Tibial nerve (tissue), 4 donors: Measurements from ENCODE around the gene ALLC. TPM values are rescaled to one million over a fixed set of nuclear protein-coding genes. Genes with fewer than 3 reads are reported as not detected.

Source experiments
- DNase-seq, 2 donors: peaks; one replicate each; pipeline ENCODE4 v3.0.0-alpha.2; 2019; ENCODE audit warnings: low spot score in 2 of 2
- H3K27ac ChIP-seq, 4 donors: fragments of 200-600 bp; sonication (generic) in 3 of 4; one replicate each; pipeline ENCODE4 v1.5.1; 2017 to 2019; ENCODE audit warnings: mild to moderate bottlenecking in 1 of 4
- H3K27me3 ChIP-seq, 2 donors: fragments of 200-600 bp; sonication (generic) in 1 of 2; one replicate each; pipeline versions ENCODE4 v1.5.1 to v1.6.0; 2017 to 2019
- H3K36me3 ChIP-seq, 3 donors: fragments of 200-600 bp; sonication (generic); one replicate each; pipeline ENCODE4 v1.5.1; 2018 to 2019
- H3K4me1 ChIP-seq, 4 donors: fragments of 200-600 bp; sonication (generic) in 3 of 4; one replicate each; pipeline ENCODE4 v1.5.1; 2017 to 2019
- H3K4me3 ChIP-seq, 4 donors: fragments of 200-600 bp; sonication (generic) in 3 of 4; one replicate each; pipeline ENCODE4 v1.5.1; 2017 to 2019; ENCODE audit warnings: mild to moderate bottlenecking in 1 of 4, moderate library complexity in 1 of 4
- H3K9me3 ChIP-seq, 4 donors: fragments of 200-600 bp; sonication (generic) in 3 of 4; one replicate each; pipeline ENCODE4 v1.5.1; 2017 to 2019
- CTCF ChIP-seq, 5 experiments: fragments of 200-600 bp in 3 of 5; fragments of 450-650 bp in 2 of 5; sonication (generic) in 3 of 5; IDR thresholded peaks; one replicate each; pipeline ENCODE4 v1.5.1; 2016 to 2019; ENCODE audit warnings: antibody characterized with exemption in 5 of 5, mild to moderate bottlenecking in 3 of 5, moderate library complexity in 2 of 5
- EP300 ChIP-seq, 2 donors: sonication (generic); formaldehyde crosslinking; IDR thresholded peaks; one replicate each; pipeline ENCODE4 v1.6.1; 2017; ENCODE audit warnings: antibody characterized with exemption in 2 of 2, mild to moderate bottlenecking in 1 of 2
- POLR2A ChIP-seq, 2 donors: fragments of 450-650 bp; IDR thresholded peaks; one replicate each; pipeline ENCODE4 v1.6.1; 2017; ENCODE audit warnings: antibody characterized with exemption in 2 of 2, mild to moderate bottlenecking in 2 of 2, moderate library complexity in 2 of 2
- WGBS, 2 donors: methylation state at CpG; one replicate each; pipeline ENCODE4 v1.1.5; 2018; 5-methylcytosine and 5-hydroxymethylcytosine counted together
- total RNA-seq, 4 donors: library from RNA; depleted of rRNA; stranded (reverse); fragments of >200 nt; gene quantifications; one replicate each; pipeline ENCODE4 v1.1.0, GENCODE V29; 2016

ALLC gene
- total RNA-seq, 4 donors from 2014 or later: 5.7 to 16.6 (median 12.2) TPM

GRCh38 chr2:3672861-3673678 is 15.1 kb downstream of the ALLC start:
- H3K9me3 ChIP-seq: no peaks in the 10 kb centered on the region
- TF ChIP-seq CTCF (IDR thresholded peaks at IDR 0.05) (no peak), EP300 (IDR thresholded peaks at IDR 0.05) (no peak), POLR2A (IDR thresholded peaks at IDR 0.05) (no peak)
- H3K27ac ChIP-seq: no peak overlapping the region
- 80 to 82% methylated on average over 9 of the region's 9 CpGs for WGBS, 2 donors
- no peaks in the 10 kb centered on the region for H3K4me1 ChIP-seq
- no peak for DNase-seq
- H3K4me3 ChIP-seq: no peak overlapping the region
- H3K36me3 ChIP-seq: no peaks in the 10 kb centered on the region
- H3K27me3 ChIP-seq: no peaks in the 10 kb centered on the region

DNA sequence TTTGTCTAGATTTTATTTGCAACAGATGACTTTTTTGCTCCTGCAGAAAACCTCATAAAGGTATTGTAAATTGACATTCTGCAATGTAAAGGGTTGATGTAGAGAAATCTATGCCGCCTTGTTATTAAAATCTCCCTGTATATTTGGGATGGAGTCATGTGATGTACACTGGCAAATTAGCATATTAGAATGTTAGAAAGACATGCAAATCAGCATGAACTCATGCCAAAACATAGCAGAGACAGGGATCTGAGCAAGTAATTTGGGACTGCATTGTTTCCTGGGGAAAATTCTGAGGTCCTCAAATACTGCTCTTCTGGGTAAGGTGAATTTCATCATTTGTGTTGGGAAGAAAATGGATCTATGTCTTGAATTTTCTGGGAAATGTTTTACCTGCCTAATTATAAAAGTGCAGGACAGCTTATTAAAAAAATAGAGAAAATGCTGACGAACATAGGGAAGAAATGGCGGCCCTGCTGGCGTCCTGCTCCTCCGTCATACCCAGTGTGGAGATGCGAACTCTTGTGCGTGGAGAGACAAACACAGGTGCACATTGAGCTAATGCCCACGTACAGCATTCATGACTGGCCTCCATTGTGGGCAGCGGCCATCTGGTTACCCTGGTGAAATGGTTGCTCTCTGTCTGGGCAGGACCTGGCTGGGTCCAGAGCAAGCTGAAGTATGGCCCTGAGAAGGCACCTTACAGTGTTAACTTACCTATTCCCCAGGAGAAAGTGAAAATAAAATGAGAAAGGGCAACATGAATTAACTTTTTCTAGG is 16.3 kb downstream of the ALLC start:
- no peak for DNase-seq
- H3K4me3 ChIP-seq: no peak overlapping the region
- no peaks in the 10 kb centered on the region for H3K4me1 ChIP-seq
- no peaks in the 10 kb centered on the region for H3K27me3 ChIP-seq
- no peaks in the 10 kb centered on the region for H3K36me3 ChIP-seq
- no peaks in the 10 kb centered on the region for H3K9me3 ChIP-seq
- no peak overlapping the region for H3K27ac ChIP-seq
- WGBS, 2 donors: 90 to 91% methylated on average over 9 of the region's 9 CpGs
- TF ChIP-seq CTCF (IDR thresholded peaks at IDR 0.05) (no peak), EP300 (IDR thresholded peaks at IDR 0.05) (no peak), POLR2A (IDR thresholded peaks at IDR 0.05) (no peak)

GRCh38 chr2:3675687-3676086 is 17.7 kb downstream of the ALLC start:
- Histone ChIP-seq H3K27me3 (no peaks in the 10 kb centered on the region), H3K27ac (no peak overlapping the region), H3K9me3 (no peaks in the 10 kb centered on the region), H3K4me1 (no peaks in the 10 kb centered on the region), H3K36me3 (no peaks in the 10 kb centered on the region), H3K4me3 (no peak overlapping the region)
- TF ChIP-seq EP300 (IDR thresholded peaks at IDR 0.05) (no peak), CTCF (IDR thresholded peaks at IDR 0.05) (no peak), POLR2A (IDR thresholded peaks at IDR 0.05) (no peak)
- no peak for DNase-seq
- 90 to 97% methylated on average over 4 of the region's 4 CpGs for WGBS, 2 donors

DNA sequence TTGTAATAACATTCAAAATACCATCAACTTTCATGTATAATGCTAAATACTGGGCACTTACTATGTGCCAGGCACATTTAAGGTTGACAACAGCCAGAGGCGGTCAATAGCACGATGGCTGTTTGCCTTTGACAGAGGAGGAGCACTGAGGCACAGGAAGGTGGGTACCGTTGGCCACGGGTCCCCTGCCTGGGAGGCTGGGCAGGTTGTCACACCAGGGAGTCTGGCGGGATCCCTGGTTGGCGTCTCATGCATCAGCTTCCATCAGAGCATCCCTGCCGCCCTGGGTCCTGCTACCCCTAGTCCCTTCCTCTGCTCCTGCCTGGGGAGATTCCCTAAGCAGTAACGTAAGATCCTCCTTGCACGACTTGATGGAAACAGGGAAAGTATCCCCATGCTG is 19.4 kb downstream of the ALLC start:
- Histone ChIP-seq H3K9me3 (no peaks in the 10 kb centered on the region), H3K4me1 (no peaks in the 10 kb centered on the region), H3K27ac (no peak overlapping the region), H3K4me3 (no peak overlapping the region), H3K36me3 (no peaks in the 10 kb centered on the region), H3K27me3 (no peaks in the 10 kb centered on the region)
- WGBS, 2 donors: 86 to 93% methylated on average over 9 of the region's 9 CpGs
- no peak for DNase-seq
- TF ChIP-seq POLR2A (IDR thresholded peaks at IDR 0.05) (no peak), EP300 (IDR thresholded peaks at IDR 0.05) (no peak), CTCF (IDR thresholded peaks at IDR 0.05) (no peak)

- WGBS, 2 donors: 81 to 90% methylated on average over 9 of the region's 9 CpGs
Observed at GRCh38 chr2:3678212-3678611, 20.2 kb downstream of the ALLC start.

More at GRCh38 chr2:3678212-3678611, 20.2 kb downstream of the ALLC start:
- no peaks in the 10 kb centered on the region for H3K4me1 ChIP-seq
- no peak for DNase-seq
- H3K36me3 ChIP-seq: no peaks in the 10 kb centered on the region
- no peaks in the 10 kb centered on the region for H3K9me3 ChIP-seq
- H3K4me3 ChIP-seq: no peak overlapping the region
- TF ChIP-seq EP300 (IDR thresholded peaks at IDR 0.05): no peak
- no peak for TF ChIP-seq CTCF (IDR thresholded peaks at IDR 0.05)
- no peak for TF ChIP-seq POLR2A (IDR thresholded peaks at IDR 0.05)
- no peak overlapping the region for H3K27ac ChIP-seq
- H3K27me3 ChIP-seq: no peaks in the 10 kb centered on the region
